ENCODE measurements around the gene RTN4RL1.

Gene RTN4RL1

GRCh38 chr17:2048805-2049204, 23.7 kb upstream of the RTN4RL1 start:
- in situ Hi-C loops (cut with HindIII; ENCODE audit: low sequenced_read_pairs), result no loop called here

- in situ Hi-C loops (cut with HindIII; ENCODE audit: low sequenced_read_pairs), result no loop called here
Observed at GRCh38 chr17:2047590-2047989, 22.5 kb upstream of the RTN4RL1 start.

GRCh38 chr17:2044263-2044894, 19.2 kb upstream of the RTN4RL1 start:
- in situ Hi-C loops (cut with HindIII; ENCODE audit: low sequenced_read_pairs), result no loop called here

DNA sequence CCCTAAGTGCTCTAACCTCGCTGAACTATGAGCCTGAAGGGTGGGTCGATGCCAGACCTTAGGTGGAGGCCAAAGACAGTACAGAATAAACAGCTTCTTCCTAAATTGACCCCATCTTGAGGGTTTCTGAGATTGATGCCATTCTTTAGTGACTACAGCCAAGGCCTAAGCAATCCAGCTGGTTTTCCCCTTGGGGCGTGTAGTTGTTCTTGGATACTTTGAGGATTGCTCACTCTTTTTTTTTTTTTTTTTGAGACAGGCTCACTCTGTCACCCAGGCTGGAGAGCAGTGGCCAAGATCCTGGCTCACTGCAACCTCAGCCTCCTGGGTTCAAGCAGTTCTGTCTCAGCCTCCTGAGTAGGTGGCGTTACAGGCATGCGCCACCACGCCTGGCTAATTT, 18.7 kb upstream of the RTN4RL1 start:
- in situ Hi-C loops (cut with HindIII; ENCODE audit: low sequenced_read_pairs), result no loop called here

- in situ Hi-C loops (cut with HindIII; ENCODE audit: low sequenced_read_pairs), result no loop called here
Observed at GRCh38 chr17:2042933-2043332, 17.8 kb upstream of the RTN4RL1 start.

- in situ Hi-C loops (cut with HindIII; ENCODE audit: low sequenced_read_pairs), result no loop called here
Observed at GRCh38 chr17:2042390-2042847, 17.3 kb upstream of the RTN4RL1 start.

GRCh38 chr17:2041561-2042389, 16.6 kb upstream of the RTN4RL1 start, which contains the start of gene OVCA2:
Gene OVCA2, plus strand, starts transcription at chr17:2042022. Its CDS starts 26 bp downstream, at chr17:2042048.
- in situ Hi-C loops (cut with HindIII; ENCODE audit: low sequenced_read_pairs), result no loop called here

DNA sequence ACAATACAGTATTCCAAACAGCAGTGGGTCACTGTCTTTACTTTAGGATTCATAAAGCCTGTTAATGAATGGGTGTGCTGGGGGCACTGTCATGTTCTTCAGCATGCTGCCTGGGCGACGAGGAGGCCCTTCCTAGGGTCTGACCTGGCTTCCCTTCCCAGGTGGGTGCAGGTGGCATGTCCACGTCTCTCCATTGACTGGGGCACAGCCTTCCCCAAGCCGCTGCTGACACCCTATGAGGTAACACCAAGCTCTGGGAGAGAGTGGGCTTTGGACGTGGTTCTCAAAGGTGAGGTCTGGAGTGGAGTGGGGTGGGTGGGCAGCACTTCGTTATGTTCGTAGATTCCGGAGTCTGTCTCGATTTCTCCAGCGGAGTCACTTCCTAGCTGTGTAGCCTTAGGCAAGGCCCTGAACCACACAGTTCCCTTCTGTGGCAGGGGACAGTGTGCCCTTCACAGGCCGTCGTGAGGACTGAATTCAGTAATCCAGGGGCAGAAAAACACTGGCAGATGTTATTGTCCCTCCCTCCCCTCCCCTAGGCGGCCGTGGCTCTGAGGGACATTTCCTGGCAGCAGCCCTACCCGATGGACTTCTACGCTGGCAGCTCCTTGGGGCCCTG, 15.9 kb upstream of the RTN4RL1 start:
- in situ Hi-C loops (cut with HindIII; ENCODE audit: low sequenced_read_pairs), result no loop called here

DNA sequence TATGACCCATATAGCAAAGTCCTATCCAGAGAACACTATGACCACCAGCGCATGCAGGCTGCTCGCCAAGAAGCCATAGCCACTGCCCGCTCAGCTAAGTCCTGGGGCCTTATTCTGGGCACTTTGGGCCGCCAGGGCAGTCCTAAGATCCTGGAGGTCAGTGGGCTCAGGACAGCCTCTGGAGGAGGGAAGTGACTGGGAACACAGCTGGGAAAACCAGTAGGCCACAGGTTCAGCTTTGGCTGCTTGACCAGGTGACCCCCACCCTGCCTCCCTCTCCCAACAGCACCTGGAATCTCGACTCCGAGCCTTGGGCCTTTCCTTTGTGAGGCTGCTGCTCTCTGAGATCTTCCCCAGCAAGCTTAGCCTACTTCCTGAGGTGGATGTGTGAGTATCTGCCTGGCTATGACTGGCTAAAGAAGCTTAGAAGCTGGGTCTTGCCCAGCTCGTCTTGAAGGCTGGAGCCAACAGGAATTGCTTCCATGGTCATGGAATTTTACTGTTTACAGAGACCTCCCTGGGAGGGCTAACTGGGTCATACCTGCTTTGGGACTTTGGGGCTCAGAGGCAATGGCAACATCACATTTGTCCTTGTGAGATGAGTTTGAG, 15.2 kb upstream of the RTN4RL1 start:
- in situ Hi-C loops (cut with HindIII; ENCODE audit: low sequenced_read_pairs), result no loop called here

DNA sequence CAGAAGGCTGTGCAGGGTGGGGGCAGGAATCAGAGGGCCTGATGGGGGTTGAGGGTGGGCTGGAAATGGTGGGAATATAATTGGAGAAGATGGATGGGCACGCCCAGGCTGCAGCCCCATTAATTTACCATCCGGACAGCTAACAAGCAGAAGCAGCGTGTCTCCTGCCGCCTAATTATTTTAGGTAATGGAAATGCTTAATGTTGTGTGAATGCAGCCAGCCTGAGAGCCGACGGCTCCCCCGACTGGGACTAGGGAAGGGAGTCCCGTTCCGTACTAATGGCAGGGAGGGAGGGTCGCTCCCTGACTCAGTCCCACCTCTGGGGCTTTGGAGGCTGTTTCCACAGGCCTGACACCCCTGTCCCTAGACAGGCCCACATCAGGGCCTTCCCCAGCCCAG, 12.0 kb upstream of the RTN4RL1 start:
- in situ Hi-C loops (cut with HindIII; ENCODE audit: low sequenced_read_pairs), result no loop called here

DNA sequence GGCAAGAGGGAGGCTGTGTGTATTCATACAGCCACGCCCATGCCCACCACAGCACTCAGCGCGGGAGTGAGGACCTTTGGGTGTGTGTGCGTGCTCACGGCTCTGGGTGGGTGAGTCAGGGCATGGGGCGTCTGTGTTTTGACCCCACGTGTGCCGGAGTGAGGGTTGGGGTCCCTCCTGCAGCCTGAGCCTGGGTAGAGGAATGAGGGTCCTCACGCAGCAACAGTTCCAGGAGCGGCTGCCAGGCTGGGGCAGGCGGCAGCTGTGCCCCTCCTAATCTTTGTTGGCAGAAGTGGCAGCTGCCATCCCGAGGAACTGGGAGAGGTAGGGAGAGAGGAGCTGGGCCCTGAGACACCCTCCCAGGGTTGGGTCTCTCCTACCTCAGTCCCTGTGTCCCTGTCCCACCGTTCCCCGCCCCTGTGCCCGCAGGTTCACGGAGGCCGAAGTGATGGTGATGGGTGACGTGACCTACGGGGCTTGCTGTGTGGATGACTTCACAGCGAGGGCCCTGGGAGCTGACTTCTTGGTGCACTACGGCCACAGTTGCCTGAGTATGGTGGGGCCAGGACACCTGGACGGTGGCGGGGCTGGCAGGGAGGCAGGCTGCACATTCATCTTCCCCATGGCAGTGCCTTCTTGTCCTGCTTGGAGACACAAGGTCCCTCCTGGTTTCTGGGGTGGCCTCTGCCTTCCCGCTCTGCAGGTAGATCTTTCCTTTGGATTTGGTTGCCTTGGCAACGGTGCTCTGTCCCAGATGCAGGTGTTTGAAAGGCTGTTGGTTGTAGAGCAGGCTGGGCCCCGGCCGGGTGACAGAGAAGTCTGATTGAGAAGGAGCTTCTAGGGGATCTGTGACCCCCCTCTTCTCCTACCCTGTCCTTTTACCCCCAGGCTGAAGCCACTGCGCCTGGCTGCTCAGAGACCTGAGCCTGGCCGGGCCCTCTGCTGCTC, 10.7 kb upstream of the RTN4RL1 start:
- in situ Hi-C loops (cut with HindIII; ENCODE audit: low sequenced_read_pairs), result no loop called here

- in situ Hi-C loops (cut with HindIII; ENCODE audit: low sequenced_read_pairs), result no loop called here
Observed at GRCh38 chr17:2034806-2035540, 9.8 kb upstream of the RTN4RL1 start.

GRCh38 chr17:2034157-2034556, 9.0 kb upstream of the RTN4RL1 start:
- in situ Hi-C loops (cut with HindIII; ENCODE audit: low sequenced_read_pairs), result no loop called here

- in situ Hi-C loops (cut with HindIII; ENCODE audit: low sequenced_read_pairs), result no loop called here
Observed at GRCh38 chr17:2033153-2033552, 8.0 kb upstream of the RTN4RL1 start.

DNA sequence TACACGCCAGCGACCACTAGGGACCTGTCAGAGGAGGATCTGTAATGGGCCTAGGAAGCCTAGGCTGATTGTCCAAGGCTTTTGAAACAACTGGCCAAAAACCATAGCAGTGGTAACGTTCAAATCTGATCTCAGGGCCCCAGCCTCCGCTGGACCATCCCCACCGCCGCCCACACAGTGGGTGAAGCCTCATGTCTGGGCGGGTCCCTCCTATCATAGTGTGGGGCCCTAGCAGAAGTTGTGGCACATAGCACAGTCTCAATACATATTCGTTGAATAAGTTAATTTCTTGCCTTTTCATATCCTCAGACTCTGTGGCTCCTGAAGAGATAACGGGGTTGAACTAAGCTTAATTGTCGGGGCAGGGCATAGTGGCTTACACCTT, 5.6 kb upstream of the RTN4RL1 start:
- in situ Hi-C loops (cut with HindIII; ENCODE audit: low sequenced_read_pairs), result no loop called here

- in situ Hi-C loops (cut with HindIII; ENCODE audit: low sequenced_read_pairs), result no loop called here
Observed at GRCh38 chr17:2029911-2030778, 5.0 kb upstream of the RTN4RL1 start, which contains the start of gene DPH1. Gene DPH1, plus strand, starts transcription at chr17:2030153. Its CDS starts 17 bp downstream, at chr17:2030170.

DNA sequence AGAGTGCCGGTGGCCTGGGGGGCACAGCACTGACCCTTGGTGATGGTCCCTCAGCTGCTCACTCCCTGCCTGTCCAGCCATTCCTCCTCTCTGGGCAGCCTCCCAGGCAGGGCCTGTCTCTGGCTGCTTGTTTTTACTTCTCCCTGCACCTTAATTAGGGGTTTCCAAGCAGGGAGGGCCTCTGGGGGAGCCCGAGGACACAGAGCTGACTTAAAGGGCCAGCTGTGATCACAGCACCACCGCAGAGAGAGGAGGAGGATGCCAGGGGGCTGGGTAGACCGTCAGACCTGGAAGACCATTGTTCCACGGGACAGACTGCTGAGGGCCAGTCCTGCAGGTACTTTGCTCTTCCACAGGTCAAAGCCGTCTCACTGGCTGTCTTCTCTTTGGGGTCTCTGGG, 3.6 kb upstream of the RTN4RL1 start:
- in situ Hi-C loops (cut with HindIII; ENCODE audit: low sequenced_read_pairs), result no loop called here

DNA sequence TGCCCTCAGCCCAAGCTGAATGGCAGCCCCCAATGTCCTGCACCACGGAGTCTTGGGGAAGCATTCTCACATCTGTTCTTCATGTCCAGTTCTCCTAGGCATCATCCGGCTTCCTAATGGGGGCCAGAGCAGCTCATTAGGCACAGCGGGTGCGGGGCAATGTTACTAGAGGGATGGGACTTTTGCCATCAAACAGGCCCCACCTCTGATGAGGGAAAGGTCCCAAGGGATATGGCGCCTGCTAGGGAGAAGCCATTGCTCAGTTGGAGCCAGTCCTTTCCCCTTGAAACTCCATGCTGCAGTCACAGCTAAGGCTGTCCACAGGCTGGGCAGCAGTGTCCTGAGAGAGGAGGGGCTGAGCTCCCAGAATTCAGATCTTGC, 3.1 kb upstream of the RTN4RL1 start:
- in situ Hi-C loops (cut with HindIII; ENCODE audit: low sequenced_read_pairs), result no loop called here
